Stimulated activated CD8-positive, alpha-beta memory T cell treated with anti-CD3 and anti-CD28 coated beads, Interleukin-15, amount 100 ng/mL, for 4 hours (primary cell): ENCODE results near the gene CD248.
"Not testable (repeated sequence)": the region's sequence is repeated elsewhere in the genome, so short reads cannot be mapped to it uniquely, and the experiment has no call there.

Experiments used
- DNase-seq, 2 donors: peaks; one replicate each; pipeline ENCODE4 v3.0.0-alpha.2; 2020; ENCODE audit warnings: low read depth in 2 of 2

Gene CD248

GRCh38 chr11:66313321-66314185 is 3.3 kb downstream of the CD248 start:
- no peak for DNase-seq

DNA sequence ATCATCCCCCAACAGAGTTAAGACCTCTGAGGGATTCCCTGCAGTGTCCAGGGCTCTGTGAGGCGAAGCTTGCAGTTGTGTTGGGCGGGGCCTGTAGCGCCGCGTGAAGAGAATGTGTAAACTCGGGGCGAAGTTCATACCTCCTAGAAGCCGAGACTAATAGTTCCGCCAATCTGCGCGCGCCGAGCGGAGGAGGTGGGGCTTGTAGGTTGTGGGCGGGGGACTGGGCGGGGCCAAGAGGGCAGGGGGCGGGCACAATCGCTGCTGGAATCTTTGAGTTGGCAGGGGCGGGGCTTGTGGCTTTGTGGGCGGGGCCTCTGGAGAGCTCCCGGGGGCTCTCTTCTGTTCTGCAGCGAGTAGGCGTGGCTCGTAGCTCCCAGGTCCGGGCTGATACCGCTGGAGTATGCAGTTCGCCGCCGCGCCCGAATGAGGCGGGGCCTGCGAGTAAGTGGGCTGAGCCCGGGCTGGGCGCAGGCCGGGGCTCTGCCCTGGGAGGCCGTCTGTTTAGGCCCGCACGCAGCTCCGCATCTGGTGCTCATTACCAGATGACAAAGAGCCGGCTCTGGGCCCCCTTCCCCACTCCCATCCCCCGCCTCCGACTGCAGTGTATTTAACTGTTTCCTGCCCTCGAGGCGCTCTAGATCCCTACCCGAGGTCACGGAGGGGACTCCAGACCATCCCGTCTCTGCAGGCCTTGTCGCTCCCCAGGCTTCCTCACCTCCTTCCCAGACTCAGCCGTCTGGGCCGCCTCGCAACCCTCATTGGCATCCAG is 4.1 kb downstream of the CD248 start:
- DNase-seq = peak; percentile 89 to 96

- DNase-seq = peak; percentile 97 to 98
Observed at GRCh38 chr11:66311965-66312548, 4.8 kb downstream of the CD248 start.

GRCh38 chr11:66311470-66311964 is 5.3 kb downstream of the CD248 start:
- DNase-seq = no peak

- not testable (repeated sequence) for DNase-seq
Observed at GRCh38 chr11:66310803-66311440, 5.9 kb downstream of the CD248 start.

- no peak for DNase-seq
Observed at GRCh38 chr11:66310324-66310723, 6.5 kb downstream of the CD248 start.

GRCh38 chr11:66309475-66309874 is 7.4 kb downstream of the CD248 start:
- no peak for DNase-seq

DNA sequence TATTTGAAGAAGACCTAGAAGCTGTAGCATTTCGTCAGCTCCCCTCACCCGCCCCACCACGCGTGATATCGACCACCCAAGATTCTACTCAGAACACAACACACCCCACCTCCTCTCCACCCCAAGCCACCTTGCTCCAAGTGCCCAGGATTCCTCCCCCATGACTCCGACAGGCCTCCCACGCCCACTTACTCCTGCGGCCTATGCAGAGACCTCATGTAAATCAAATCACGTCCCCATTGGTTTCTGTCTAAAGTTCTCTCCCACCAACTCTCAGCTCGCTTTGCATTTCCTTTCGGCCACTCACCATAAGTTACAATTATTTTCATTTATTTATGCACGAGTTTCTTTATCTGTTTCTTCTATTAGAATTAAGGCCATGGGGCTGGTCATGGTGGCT is 14.2 kb downstream of the CD248 start:
- DNase-seq = no peak

GRCh38 chr11:66299186-66299585 is 17.7 kb downstream of the CD248 start:
- DNase-seq = no peak

DNA sequence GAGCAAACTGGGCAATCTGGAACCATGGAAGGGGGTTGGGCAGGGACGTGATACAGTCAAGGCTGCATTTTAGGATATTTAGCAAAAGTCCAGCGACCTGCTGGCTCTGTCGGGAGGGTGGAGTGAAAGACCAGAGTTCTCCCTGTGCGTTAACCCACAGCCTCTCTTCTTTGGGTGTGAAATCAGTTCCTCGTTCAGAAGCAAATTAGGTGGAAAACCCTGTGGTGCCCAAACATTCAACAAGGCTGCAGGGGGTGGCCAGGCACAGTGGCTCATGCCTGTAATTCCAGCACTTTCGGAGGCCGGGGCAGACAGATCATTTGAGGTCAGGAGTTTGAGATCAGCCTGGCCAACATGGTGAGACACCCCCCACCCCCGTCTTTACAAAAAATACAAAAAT is 19.2 kb downstream of the CD248 start:
- DNase-seq = no peak

- no peak for DNase-seq
Observed at GRCh38 chr11:66294626-66295620, 21.9 kb downstream of the CD248 start.

DNA sequence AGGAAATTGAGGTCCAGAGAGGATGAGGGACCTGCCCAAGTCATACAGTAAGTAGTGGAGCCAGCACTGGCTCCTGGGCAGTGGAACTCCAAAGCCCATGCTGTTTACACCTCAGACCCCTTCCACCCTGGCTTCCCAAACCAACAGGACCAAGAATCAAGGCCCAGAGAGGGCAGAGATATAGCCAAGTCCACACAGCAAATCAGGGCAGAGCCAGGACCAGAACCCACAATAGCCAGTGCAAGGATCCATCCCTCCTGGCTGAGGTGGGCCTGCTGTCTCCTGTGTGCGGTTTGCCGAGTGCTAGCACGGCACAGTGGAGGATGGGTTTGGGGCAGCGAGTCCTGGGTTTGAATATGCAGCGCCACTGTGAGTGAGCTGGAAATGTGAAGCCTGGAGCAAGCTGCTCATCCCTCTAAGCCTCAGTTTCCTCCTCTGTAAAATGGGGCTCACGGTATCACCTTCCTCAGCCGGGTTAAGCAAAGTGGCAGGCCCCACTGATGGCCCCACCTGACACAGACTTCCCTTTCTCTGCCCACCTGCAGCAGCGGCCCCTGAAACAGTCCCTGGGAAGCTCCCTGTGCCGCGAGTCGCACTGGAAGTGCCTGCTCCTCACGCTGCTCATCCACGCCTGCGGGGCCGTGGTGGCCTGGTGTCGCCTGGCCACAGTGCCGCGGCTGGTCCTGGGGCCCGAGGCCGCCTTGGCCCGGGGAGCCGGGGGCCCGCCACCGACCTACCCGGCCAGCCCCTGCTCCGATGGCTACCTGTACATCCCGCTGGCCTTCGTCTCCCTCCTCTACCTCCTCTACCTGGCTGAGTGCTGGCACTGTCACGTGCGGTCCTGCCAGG is 22.8 kb downstream of the CD248 start:
- DNase-seq = no peak

DNA sequence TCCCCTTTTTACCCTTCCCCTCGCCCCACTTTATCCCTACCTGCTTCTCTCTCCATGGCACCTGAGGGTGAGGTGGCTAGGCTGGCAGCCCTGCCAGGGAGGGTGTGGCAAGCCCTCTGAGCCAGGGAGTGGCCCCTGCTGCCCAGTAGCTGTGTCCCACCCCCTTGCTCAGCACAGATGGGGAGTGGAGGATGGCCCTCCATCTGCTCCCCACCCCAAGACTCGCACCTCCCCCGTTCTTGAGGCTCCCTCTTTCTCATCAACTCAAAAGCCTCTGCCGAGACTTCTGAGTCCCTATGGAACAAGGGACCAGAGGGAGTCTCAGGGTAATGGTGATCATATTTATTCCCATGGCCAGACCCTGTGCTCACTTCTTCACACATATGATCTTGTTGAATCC is 23.5 kb downstream of the CD248 start:
- DNase-seq = no peak

DNA sequence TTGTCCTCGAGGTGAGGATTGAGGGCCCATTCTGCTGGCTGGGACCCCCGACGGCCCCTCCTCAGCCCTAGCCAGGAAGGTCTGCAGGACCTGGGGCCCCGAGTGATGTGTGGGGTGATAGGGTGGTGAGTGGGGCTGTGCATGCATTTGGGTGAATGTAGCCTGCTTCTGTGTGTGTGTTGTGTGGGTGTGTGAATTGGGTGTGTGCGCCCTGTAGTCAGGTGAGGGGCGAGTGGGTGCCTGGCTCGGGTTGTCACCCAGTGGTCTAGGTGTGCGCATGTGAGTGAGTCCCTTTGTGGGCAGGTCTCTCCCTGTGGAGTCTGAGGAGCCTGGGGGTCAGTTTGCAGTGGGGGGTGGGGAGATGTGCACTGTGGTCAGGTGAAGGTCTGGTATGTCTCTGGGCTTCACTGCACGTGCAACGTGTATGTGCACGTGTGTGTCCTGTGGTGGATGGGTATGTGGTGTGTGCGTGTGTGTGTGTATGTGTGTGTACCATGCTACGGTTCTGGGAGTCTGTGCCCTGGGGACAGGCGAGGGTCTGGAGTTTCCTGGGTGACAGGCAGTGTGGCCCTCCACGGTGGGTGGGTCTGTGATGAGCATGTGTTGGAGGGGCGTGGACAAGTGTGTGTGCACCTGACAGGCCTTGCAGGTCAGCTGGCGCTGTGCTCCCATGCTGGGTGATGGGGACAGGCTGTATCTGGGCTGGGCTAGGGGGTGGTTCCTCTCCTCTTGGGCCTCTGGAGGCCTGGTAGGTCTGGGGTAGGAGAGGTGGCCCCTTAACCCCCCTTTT is 24.1 kb downstream of the CD248 start:
- DNase-seq = no peak

- DNase-seq = no peak
Observed at GRCh38 chr11:66291706-66292542, 24.9 kb downstream of the CD248 start, which contains the start of gene TMEM151A. TMEM151A (plus strand) TSS chr11:66291894; CDS start chr11:66292014, 120 bp downstream.

- no peak for DNase-seq
Observed at GRCh38 chr11:66291303-66291705, 25.5 kb downstream of the CD248 start.

DNA sequence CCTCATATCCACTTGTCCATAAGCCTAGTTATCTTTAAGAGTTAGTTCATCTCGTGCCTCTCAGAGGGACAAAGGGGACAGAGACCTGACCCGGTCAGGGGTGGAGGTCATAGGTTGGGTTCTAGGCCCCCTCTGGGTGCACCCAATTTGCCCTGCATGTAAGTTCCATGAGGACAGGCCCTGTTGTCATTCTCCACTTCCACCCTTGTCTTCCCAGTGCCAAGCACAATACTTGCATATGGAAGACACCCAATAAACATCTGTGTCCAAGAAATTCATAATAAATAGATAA is 26.6 kb downstream of the CD248 start:
- DNase-seq = no peak
